LNCaP clone FGC (cell line): ENCODE data around the gene KATNAL1.

ENCODE experiments used
- DNase-seq: peaks from one replicate; pipeline ENCODE4 v3.0.0-alpha.2; 2011; ENCODE audit warnings: low read depth
- H3K4me3 ChIP-seq: 2 replicates; pipeline ENCODE4 v1.5.1; 2011; ENCODE audit warnings: mild to moderate bottlenecking, low read depth, low read length, control low read depth
- TF ChIP-seq, protein P1 (sequence below): IDR thresholded peaks from 2 replicates; pipeline ENCODE4 v1.5.1; 2012; ENCODE audit warnings: mild to moderate bottlenecking; ENCODE audit not compliant: control insufficient read depth, insufficient read depth; ENCODE audit errors: extremely low read depth

Gene KATNAL1

GRCh38 chr13:30194906-30195305, 112.4 kb downstream of the KATNAL1 start:
- TF ChIP-seq, protein P1, sequence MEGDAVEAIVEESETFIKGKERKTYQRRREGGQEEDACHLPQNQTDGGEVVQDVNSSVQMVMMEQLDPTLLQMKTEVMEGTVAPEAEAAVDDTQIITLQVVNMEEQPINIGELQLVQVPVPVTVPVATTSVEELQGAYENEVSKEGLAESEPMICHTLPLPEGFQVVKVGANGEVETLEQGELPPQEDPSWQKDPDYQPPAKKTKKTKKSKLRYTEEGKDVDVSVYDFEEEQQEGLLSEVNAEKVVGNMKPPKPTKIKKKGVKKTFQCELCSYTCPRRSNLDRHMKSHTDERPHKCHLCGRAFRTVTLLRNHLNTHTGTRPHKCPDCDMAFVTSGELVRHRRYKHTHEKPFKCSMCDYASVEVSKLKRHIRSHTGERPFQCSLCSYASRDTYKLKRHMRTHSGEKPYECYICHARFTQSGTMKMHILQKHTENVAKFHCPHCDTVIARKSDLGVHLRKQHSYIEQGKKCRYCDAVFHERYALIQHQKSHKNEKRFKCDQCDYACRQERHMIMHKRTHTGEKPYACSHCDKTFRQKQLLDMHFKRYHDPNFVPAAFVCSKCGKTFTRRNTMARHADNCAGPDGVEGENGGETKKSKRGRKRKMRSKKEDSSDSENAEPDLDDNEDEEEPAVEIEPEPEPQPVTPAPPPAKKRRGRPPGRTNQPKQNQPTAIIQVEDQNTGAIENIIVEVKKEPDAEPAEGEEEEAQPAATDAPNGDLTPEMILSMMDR, result no peak
- no peak overlapping the region for H3K4me3 ChIP-seq
- DNase-seq, result no peak

- no peak overlapping the region for H3K4me3 ChIP-seq
- DNase-seq, result no peak
These were observed 113.8 kb downstream of the KATNAL1 start for GRCh38 chr13:30193279-30194234.

DNA sequence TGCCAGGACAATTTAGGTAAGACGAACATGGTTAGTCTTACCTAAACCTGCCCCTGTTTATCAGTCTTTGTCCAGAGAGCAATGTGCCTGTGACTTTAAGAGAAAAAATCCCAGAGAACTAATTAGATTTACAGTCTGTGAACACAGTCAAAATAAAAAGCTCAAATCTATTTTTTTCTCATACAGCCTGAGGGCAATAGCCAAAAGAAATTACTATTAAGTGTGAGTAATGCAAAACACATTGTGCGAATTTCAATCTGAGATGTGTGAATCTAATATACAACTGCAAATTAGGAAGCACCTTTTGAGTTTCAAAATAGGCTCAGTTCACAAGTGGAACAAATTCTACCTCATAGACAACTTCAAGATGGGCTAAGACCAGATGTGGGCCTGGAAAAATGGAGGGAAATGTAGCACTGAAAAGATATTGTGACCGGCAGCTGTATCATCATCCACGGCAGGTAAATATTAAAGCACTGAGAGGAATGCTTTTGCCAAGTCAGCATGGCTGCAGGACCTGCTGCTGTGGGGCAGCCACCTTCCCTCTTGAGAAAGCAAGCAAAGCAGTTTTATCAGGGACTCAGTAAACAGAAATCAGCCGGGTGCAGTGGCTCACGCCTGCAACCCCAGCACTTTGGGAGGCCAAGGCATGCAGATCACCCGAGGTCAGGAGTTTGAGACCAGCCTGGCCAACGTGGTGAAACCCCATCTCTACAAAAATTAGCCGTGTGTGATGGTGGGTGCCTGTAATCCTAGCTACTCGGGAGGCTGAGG, 114.8 kb downstream of the KATNAL1 start:
- no peak overlapping the region for H3K4me3 ChIP-seq
- TF ChIP-seq, protein P1, result no peak
- DNase-seq, result peak; percentile 21

More at GRCh38 chr13:30193279-30194234, 113.8 kb downstream of the KATNAL1 start:
- TF ChIP-seq, protein P1, result no peak

DNA sequence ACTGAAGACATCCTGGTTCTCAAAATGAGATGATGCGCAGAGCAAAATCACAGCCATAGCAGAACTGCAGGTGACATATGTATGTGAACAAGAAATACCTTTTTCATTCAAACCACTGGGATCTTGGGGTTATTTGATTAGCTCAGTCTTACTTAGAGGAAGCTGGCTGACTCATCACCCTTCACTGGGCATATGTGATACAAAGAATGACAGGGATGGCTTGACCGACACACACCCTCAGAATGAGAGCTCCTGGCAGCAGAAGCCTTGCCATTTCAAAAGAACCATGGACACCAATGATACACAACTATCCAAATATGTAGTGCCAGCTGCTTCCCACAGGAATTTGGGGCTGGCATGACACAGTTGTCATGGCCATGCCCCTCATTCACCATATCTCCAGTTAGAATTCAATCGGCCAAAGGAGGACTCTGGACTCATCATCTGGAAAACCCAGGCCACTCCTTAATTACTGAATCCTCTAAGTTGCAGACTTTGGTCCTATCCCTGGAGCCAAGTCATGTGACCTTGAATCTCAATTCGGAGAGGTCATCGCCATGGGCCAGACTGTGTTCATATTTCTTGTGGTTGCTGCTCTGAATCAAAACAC, 115.8 kb downstream of the KATNAL1 start:
- TF ChIP-seq, protein P1, result no peak
- no peak overlapping the region for H3K4me3 ChIP-seq
- DNase-seq, result no peak

GRCh38 chr13:30186634-30187415, 120.5 kb downstream of the KATNAL1 start:
- TF ChIP-seq, protein P1, result no peak
- no peak overlapping the region for H3K4me3 ChIP-seq
- DNase-seq, result no peak
